Stimulated activated CD8-positive, alpha-beta memory T cell treated with anti-CD3 and anti-CD28 coated beads, Interleukin-12 subunit alpha, Interleukin-12 subunit beta, amount 100 ng/mL, for 4 hours (primary cell): ENCODE measurements around the gene SYNDIG1.

Source experiments
- DNase-seq: peaks from one replicate; pipeline ENCODE4 v3.0.0-alpha.2; 2020; ENCODE audit warnings: low read depth

SYNDIG1 gene

GRCh38 chr20:24469116-24469893, at the start of gene SYNDIG1:
Gene SYNDIG1, plus strand, starts transcription at chr20:24469629. Its CDS starts 73,469 bp downstream, at chr20:24543098.
- DNase-seq: no peak

GRCh38 chr20:24419786-24420185, 49.6 kb upstream of the SYNDIG1 start:
- DNase-seq: no peak

GRCh38 chr20:24420567-24420966, 48.9 kb upstream of the SYNDIG1 start:
- no peak for DNase-seq

- DNase-seq: no peak
Observed at GRCh38 chr20:24421071-24421470, 48.4 kb upstream of the SYNDIG1 start.

- DNase-seq: no peak
Observed at GRCh38 chr20:24422091-24422760, 47.2 kb upstream of the SYNDIG1 start.

- DNase-seq: no peak
Observed at GRCh38 chr20:24423390-24424313, 45.8 kb upstream of the SYNDIG1 start.

- no peak for DNase-seq
Observed at GRCh38 chr20:24425523-24426135, 43.8 kb upstream of the SYNDIG1 start.

- no peak for DNase-seq
Observed at GRCh38 chr20:24431279-24432045, 38.0 kb upstream of the SYNDIG1 start.

GRCh38 chr20:24432046-24432442, 37.4 kb upstream of the SYNDIG1 start:
- DNase-seq: no peak

GRCh38 chr20:24436160-24436559, 33.3 kb upstream of the SYNDIG1 start:
- no peak for DNase-seq

- no peak for DNase-seq
Observed at GRCh38 chr20:24437196-24438082, 32.0 kb upstream of the SYNDIG1 start.

- no peak for DNase-seq
Observed at GRCh38 chr20:24438331-24438730, 31.1 kb upstream of the SYNDIG1 start.

- no peak for DNase-seq
Observed at GRCh38 chr20:24439737-24440387, 29.6 kb upstream of the SYNDIG1 start.

- no peak for DNase-seq
Observed at GRCh38 chr20:24441661-24442060, 27.8 kb upstream of the SYNDIG1 start.

GRCh38 chr20:24442909-24443308, 26.5 kb upstream of the SYNDIG1 start:
- no peak for DNase-seq

- no peak for DNase-seq
Observed at GRCh38 chr20:24443436-24443835, 26.0 kb upstream of the SYNDIG1 start.

- DNase-seq: no peak
Observed at GRCh38 chr20:24444526-24445190, 24.8 kb upstream of the SYNDIG1 start.

GRCh38 chr20:24445510-24446170, 23.8 kb upstream of the SYNDIG1 start:
- DNase-seq: no peak

GRCh38 chr20:24446811-24447210, 22.6 kb upstream of the SYNDIG1 start:
- no peak for DNase-seq
